ENCODE results near the gene ZMYND10. TPM values are rescaled to one million over a fixed set of nuclear protein-coding genes. Genes with fewer than 3 reads are reported as not detected.

Gene ZMYND10
- total RNA-seq, 1 experiment from 2014 or later, result 1.4 TPM

- Histone ChIP-seq H3K9ac (ENCODE audit: extremely low read depth, insufficient read length, low read length) (no peak overlapping the region), H4K8ac (replicated peaks; ENCODE audit: insufficient read length, low read depth, low read length) (no peak overlapping the region), H2BK5ac (ENCODE audit: insufficient read length, low read length) (no peak overlapping the region), H2AK5ac (ENCODE audit: insufficient read length, low read length) (no peak overlapping the region), H4K20me1 (ENCODE audit: control insufficient read depth, insufficient read depth, insufficient read length) (no peaks in the 10 kb centered on the region), H3K4me1 (ENCODE audit: insufficient read depth, low read length) (peaks cover 4% of the 10 kb centered on the region; the same call in 1 of the 2 replicates), H2BK12ac (ENCODE audit: insufficient read length, low read depth, low read length) (no peak overlapping the region), H3K79me2 (ENCODE audit: insufficient read depth, low read length) (peaks cover 9% of the 10 kb centered on the region; the same call in 1 of the 2 replicates), H2BK20ac (ENCODE audit: low read depth, low read length, poor library complexity, severe bottlenecking) (no peak overlapping the region), H3K27me3 (ENCODE audit: insufficient read depth, low read length) (no peaks in the 10 kb centered on the region), H2BK120ac (ENCODE audit: low read depth, low read length, poor library complexity, severe bottlenecking) (no peak overlapping the region), H3K14ac (ENCODE audit: insufficient read depth, low read length) (no peak overlapping the region), H2AFZ (ENCODE audit: low read length) (no peak overlapping the region), H4K5ac (ENCODE audit: insufficient read length, low read depth, low read length) (no peak overlapping the region), H3K79me1 (ENCODE audit: insufficient read depth, low read depth, low read length, poor library complexity, severe bottlenecking) (peaks cover 6% of the 10 kb centered on the region), H3K18ac (ENCODE audit: insufficient read length, low read depth, low read length) (no peak overlapping the region), H3K9me3 (ENCODE audit: control insufficient read depth, low read depth, low read length) (no peaks in the 10 kb centered on the region), H3K27ac (ENCODE audit: insufficient read length, low read depth, low read length) (no peak overlapping the region), H3T11ph (ENCODE audit: low read length) (no peak overlapping the region), H3K4ac (ENCODE audit: low read depth, low read length) (no peak overlapping the region), H3K23ac (ENCODE audit: insufficient read length, low read depth, low read length) (no peak overlapping the region), H3K4me2 (ENCODE audit: insufficient read depth, insufficient read length, low read length) (no peak overlapping the region), H4K91ac (ENCODE audit: insufficient read length, low read depth, low read length) (no peak overlapping the region), H3K56ac (ENCODE audit: insufficient read length, low read depth, low read length) (no peak overlapping the region), H2BK15ac (ENCODE audit: low read depth, low read length) (no peak overlapping the region), H3K23me2 (ENCODE audit: insufficient read length, low read depth, low read length, poor library complexity, severe bottlenecking) (peaks cover 16% of the 10 kb centered on the region)
- H3K27me3 Mint-ChIP-seq (ENCODE audit: low read depth), result no peaks in the 10 kb centered on the region; the same call in 1 of the 2 replicates
- H3K4me1 Mint-ChIP-seq, result peaks cover 39 to 40% of the 10 kb centered on the region in 2 experiments
- no peaks in the 10 kb centered on the region for H3K9me3 Mint-ChIP-seq
- no CpG with 5 or more reads among the region's 7 CpGs for WGBS (ENCODE audit: extremely low coverage, insufficient read length, low lambda C conversion rate)
- no peak overlapping the region for H3K27ac Mint-ChIP-seq
- TF ChIP-seq, protein P1, sequence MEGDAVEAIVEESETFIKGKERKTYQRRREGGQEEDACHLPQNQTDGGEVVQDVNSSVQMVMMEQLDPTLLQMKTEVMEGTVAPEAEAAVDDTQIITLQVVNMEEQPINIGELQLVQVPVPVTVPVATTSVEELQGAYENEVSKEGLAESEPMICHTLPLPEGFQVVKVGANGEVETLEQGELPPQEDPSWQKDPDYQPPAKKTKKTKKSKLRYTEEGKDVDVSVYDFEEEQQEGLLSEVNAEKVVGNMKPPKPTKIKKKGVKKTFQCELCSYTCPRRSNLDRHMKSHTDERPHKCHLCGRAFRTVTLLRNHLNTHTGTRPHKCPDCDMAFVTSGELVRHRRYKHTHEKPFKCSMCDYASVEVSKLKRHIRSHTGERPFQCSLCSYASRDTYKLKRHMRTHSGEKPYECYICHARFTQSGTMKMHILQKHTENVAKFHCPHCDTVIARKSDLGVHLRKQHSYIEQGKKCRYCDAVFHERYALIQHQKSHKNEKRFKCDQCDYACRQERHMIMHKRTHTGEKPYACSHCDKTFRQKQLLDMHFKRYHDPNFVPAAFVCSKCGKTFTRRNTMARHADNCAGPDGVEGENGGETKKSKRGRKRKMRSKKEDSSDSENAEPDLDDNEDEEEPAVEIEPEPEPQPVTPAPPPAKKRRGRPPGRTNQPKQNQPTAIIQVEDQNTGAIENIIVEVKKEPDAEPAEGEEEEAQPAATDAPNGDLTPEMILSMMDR (conservative IDR thresholded peaks at IDR 0.05), result no peak
- peaks cover 15 to 28% (median 27%) of the 10 kb centered on the region in 3 experiments for H3K36me3 Mint-ChIP-seq (ENCODE audit: insufficient read depth in 1 of 3, low read depth in 3 of 3)
- H3K4me3 Mint-ChIP-seq, result no peak overlapping the region; a peak in 1 of 5 replicates
- DNase-seq, result no peak
These were observed 9.3 kb upstream of the ZMYND10 start for GRCh38 chr3:50354850-50355249.
